Brain microvascular endothelial cell (primary cell): ENCODE results near the gene RPL36AL.
"Not testable (repeated sequence)": the region's sequence is repeated elsewhere in the genome, so short reads cannot be mapped to it uniquely, and the experiment has no call there.

Experiments used
- DNase-seq: peaks from one replicate; pipeline ENCODE4 v3.0.0-alpha.2; 2020
- H3K27ac ChIP-seq: fragments of 250-450 bp; sonication (Bioruptor Pico); 2 replicates; pipeline ENCODE4 v1.5.1; 2020; ENCODE audit warnings: mild to moderate bottlenecking, moderate library complexity
- H3K27me3 ChIP-seq: fragments of 250-450 bp; sonication (Bioruptor Pico); replicated peaks from 2 replicates; pipeline ENCODE4 v1.5.1; 2020; ENCODE audit warnings: mild to moderate bottlenecking
- H3K36me3 ChIP-seq: fragments of 250-450 bp; sonication (Bioruptor Pico); replicated peaks from 2 replicates; pipeline ENCODE4 v1.5.1; 2020; ENCODE audit warnings: mild to moderate bottlenecking
- H3K4me3 ChIP-seq: 2 replicates; pipeline ENCODE4 v1.5.1; 2011; ENCODE audit warnings: low read depth, mild to moderate bottlenecking, control low read depth, low read length, moderate library complexity
- in situ Hi-C: cut with HindIII; loops from 2 replicates; pipeline ENCODE4 v1.10.0; 2017; ENCODE audit warnings: low sequenced_read_pairs, low pct_ligation_motif_present
- TF ChIP-seq, protein P1 (sequence below): IDR thresholded peaks from 2 replicates; pipeline ENCODE4 v1.5.1; 2011; ENCODE audit warnings: low read depth, mild to moderate bottlenecking, moderate library complexity, low read length, control low read depth, inconsistent platforms; ENCODE audit errors: missing control alignments

RPL36AL gene

DNA sequence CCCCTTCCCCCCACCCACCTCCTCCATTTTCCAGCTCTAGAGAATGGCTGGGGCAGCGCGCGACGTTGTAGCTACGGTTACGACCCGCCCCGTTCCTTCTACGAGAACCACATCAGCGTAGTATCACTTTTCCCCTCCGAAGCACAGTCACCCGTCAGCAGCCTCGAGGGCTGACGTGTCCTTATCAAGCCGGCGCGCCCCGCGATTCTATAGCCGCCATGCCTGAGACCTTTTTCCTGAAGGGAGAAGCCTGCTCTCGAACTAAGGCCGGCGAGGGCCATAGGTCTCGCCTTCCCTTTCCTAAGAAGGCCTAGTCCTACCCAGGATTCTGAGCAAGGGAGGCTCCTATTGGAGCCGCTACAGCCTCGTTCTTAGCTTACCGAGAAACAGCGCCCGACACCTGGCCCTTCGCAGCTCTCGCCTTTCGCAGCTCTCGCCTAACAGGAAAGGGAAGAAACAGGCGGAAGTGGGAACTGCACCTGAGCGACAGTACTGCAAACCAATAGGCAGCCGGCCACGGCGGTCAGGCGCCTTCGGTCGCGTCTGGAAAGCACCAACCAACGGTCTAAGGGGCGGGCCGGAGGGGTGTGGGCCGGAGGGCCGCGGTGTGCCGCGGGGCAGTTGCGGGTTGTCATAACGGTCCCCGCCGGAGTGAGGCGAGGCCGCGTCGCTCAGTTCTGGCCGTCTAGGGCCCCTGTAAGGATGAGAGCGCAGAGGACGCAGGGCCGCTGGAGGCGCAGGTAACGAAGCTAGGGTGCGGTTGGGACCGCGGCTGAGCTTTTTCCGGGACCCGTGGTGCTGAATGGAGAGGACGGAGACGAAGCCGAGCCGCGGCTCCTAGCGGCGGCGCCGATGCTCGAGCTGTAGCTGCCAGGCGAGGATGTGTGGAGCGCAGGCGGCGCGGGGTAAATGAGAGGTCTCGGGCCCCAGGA lies at the start of gene RPL36AL, which contains the start of gene MGAT2:
TSS of gene RPL36AL (minus strand) at position 445 of the 932 bp plus-strand sequence. CDS start 1,522 bp downstream, outside the sequence.
TSS of gene MGAT2 (plus strand) at position 618 of the 932 bp plus-strand sequence. CDS start 470 bp downstream, outside the sequence.
- TF ChIP-seq, protein P1, sequence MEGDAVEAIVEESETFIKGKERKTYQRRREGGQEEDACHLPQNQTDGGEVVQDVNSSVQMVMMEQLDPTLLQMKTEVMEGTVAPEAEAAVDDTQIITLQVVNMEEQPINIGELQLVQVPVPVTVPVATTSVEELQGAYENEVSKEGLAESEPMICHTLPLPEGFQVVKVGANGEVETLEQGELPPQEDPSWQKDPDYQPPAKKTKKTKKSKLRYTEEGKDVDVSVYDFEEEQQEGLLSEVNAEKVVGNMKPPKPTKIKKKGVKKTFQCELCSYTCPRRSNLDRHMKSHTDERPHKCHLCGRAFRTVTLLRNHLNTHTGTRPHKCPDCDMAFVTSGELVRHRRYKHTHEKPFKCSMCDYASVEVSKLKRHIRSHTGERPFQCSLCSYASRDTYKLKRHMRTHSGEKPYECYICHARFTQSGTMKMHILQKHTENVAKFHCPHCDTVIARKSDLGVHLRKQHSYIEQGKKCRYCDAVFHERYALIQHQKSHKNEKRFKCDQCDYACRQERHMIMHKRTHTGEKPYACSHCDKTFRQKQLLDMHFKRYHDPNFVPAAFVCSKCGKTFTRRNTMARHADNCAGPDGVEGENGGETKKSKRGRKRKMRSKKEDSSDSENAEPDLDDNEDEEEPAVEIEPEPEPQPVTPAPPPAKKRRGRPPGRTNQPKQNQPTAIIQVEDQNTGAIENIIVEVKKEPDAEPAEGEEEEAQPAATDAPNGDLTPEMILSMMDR, result peak; percentile 56
- H3K4me3 ChIP-seq, result peak within 1 kb of the TSS; percentile 88
- DNase-seq, result peak; percentile 99
- no peaks in the 10 kb centered on the region for H3K27me3 ChIP-seq
- H3K36me3 ChIP-seq, result peaks cover 14% of the 10 kb centered on the region
- in situ Hi-C loops, result no loop called here
- peak within 1 kb of the TSS; percentile 94 for H3K27ac ChIP-seq

DNA sequence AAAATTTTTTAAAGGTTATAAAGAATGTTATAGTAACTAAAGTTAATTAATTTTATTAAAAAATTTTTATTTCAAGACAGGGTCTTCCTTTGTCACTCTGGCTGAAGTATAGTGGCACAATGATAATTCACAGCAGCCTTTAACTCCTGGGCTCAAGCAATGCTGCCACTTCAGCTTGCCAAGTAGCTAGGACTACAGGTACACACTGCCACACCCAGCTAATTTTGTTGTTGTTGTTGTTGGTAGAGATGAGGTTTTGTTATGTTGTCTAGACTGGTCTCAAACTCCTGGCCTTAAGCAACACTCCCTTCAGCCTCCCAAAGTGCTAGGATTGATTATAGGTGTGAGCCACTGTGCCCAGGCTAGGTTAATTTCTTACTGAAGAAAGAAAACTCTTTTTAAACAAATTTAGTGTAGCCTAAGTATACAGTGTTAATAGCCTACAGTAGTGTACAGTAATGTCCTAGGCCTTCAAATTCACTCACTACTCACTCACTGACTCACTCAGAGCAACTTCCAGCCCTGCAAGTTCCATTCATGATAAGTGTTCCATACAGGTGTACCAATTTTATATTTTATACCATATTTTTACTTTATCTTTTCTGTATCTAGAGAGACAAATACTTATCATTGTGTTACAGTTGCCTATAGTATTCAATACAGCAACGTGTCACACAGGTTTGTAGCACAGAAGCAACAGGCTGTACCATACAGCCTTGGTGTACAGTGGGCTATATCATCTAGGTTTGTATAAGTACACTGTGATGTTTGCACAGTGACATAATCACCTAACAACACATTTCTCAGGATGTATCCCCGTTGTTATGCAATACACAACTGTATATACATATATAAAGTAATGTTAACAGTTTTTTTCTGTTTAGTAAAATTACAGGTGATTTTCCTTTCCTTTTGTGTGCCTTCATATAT lies 39.4 kb upstream of the RPL36AL start:
- no peak overlapping the region for H3K4me3 ChIP-seq
- no peaks in the 10 kb centered on the region for H3K36me3 ChIP-seq
- TF ChIP-seq, protein P1, result no peak
- no peak for DNase-seq
- no peak overlapping the region for H3K27ac ChIP-seq
- in situ Hi-C loops, result no loop called here
- no peaks in the 10 kb centered on the region for H3K27me3 ChIP-seq

DNA sequence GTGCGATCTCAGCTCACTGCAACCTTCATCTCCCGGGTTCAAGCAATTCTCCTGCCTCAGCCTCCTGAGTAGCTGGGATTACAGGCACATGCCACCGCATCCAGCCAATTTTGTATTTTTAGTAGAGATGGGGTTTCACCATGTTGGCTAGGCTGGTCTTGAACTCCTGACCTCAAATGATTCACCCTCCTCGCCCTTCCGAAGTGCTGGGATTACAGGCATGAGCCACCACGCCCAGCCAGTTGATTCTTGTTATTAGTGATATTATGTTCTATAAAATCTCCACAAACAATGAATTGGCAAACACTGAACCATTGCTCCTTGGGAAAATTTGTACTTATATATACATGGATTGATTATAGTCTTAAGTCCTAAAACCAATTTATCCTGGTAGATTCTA lies 37.1 kb upstream of the RPL36AL start:
- peak; percentile 17 for DNase-seq
- H3K27ac ChIP-seq, in situ Hi-C loops, H3K4me3 ChIP-seq, H3K36me3 ChIP-seq, H3K27me3 ChIP-seq: not testable (repeated sequence)

DNA sequence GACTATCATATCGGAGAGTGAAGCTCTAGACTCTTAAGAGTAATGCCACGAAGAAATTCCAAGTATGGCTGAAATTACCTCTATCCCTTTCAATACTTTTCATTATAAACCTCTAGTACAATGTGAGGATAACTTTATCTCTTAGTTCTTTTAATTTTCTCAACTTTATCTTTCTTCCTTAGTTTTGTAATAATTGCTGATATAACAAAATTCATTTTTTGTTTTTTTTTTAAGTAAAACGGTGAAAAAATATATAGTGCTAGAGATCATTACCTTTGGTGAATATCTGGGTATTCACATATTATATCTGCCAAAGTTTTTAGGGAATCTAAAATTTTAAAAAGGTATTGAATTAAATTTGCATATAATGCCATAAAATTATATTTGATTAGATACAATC lies 34.1 kb upstream of the RPL36AL start:
- in situ Hi-C loops, result no loop called here

DNA sequence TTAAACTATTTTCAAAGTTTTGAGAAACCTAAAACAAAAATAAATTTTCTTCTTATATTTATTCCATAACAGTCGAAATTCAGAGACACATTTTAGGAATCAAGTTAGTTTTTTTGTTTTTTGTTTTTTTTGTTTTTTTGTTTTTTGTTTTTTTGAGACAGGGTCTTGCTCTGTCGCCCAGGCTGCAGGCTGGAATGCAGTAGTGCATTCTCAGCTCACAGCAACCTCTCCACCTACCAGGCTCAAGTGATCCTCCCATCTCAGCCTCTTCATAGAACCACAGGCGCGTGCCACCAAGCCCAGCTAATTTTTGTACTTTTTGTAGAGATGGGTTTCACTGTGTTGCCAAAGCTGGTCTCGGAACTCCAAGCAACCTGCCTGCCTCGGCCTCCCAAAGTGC lies 33.1 kb upstream of the RPL36AL start:
- no peak for DNase-seq
- Histone ChIP-seq H3K36me3 (no peaks in the 10 kb centered on the region), H3K4me3 (no peak overlapping the region), H3K27me3 (no peaks in the 10 kb centered on the region), H3K27ac (no peak overlapping the region)
- in situ Hi-C loops, result no loop called here
- TF ChIP-seq, protein P1, result no peak

More for the DNA sequence above, 34.1 kb upstream of the RPL36AL start:
- DNase-seq, result no peak
- no peak overlapping the region for H3K27ac ChIP-seq
- TF ChIP-seq, protein P1, result no peak
- H3K4me3 ChIP-seq, result no peak overlapping the region
- no peaks in the 10 kb centered on the region for H3K36me3 ChIP-seq
- no peaks in the 10 kb centered on the region for H3K27me3 ChIP-seq

DNA sequence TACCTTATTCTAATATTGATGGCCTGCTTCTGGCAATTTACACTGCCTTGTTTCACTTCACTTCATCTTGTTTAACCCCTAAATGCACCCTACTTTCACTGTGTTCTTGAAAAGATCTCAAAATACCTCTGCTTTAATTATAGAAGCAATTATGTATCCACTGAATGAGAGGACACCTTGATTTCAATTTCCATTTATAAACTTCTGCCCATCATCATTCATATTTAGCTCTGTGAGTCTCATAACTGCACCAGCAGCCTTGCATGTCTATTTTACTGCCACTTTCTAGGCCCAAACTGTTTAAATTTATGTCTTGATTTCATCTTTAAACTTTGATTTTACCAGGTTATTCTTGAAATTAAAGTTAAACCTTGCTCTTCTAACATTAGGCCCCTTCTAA lies 21.7 kb upstream of the RPL36AL start:
- TF ChIP-seq, protein P1, result no peak
- no peaks in the 10 kb centered on the region for H3K36me3 ChIP-seq
- no peak overlapping the region for H3K27ac ChIP-seq
- H3K27me3 ChIP-seq, result no peaks in the 10 kb centered on the region
- H3K4me3 ChIP-seq, result no peak overlapping the region
- no peak for DNase-seq
- in situ Hi-C loops, result no loop called here
